Keratinocyte (primary cell): ENCODE results near the gene MUTYH. TPM values are rescaled to one million over a fixed set of nuclear protein-coding genes. Genes with fewer than 3 reads are reported as not detected.

Experiments
- DNase-seq: peaks from one replicate; pipeline ENCODE4 v3.0.0-alpha.2; 2011; ENCODE audit warnings: low read depth, missing footprints, low spot score
- FAIRE-seq: peaks from 2 replicates; lab custom pipeline; 2011; peaks lifted over from hg19 to GRCh38; lab: Jason Lieb, UNC
- H2AFZ ChIP-seq: 2 replicates; pipeline ENCODE4 v1.6.0; 2012; ENCODE audit warnings: low read length, control low read depth, inconsistent platforms; ENCODE audit not compliant: control insufficient read depth
- H3K27ac ChIP-seq: 2 replicates; pipeline ENCODE4 v1.5.1; 2011; ENCODE audit warnings: low read length; ENCODE audit not compliant: control insufficient read depth, insufficient read depth
- H3K27me3 ChIP-seq: 3 replicates; pipeline ENCODE4 v1.6.0; 2011; ENCODE audit warnings: low read length; ENCODE audit not compliant: control insufficient read depth, insufficient read depth; ENCODE audit errors: extremely low read depth
- H3K36me3 ChIP-seq, 2 experiments: 2 replicates in 1 of 2; 3 replicates in 1 of 2; pipeline ENCODE4 v1.5.1; 2011; ENCODE audit warnings: low read length in 2 of 2, mild to moderate bottlenecking in 1 of 2; ENCODE audit not compliant: control insufficient read depth in 2 of 2, insufficient read depth in 2 of 2; ENCODE audit errors: extremely low read depth in 1 of 2
- H3K4me1 ChIP-seq: 3 replicates; pipeline ENCODE4 v1.5.1; 2011; ENCODE audit warnings: low read length; ENCODE audit not compliant: control insufficient read depth, insufficient read depth; ENCODE audit errors: extremely low read depth
- H3K4me2 ChIP-seq: 3 replicates; pipeline ENCODE4 v1.6.0; 2011; ENCODE audit warnings: low read depth, low read length; ENCODE audit not compliant: control insufficient read depth, insufficient read depth; ENCODE audit errors: extremely low read depth
- H3K4me3 ChIP-seq, 3 experiments: fragments of 200-600 bp in 1 of 3; sonication (generic) in 1 of 3; 2 replicates in 2 of 3; 3 replicates in 1 of 3; pipeline ENCODE4 v1.5.1; 2011 to 2016; ENCODE audit warnings: low read length in 3 of 3, mild to moderate bottlenecking in 3 of 3, control low read depth in 2 of 3, inconsistent platforms in 1 of 3, low read depth in 1 of 3, mixed read lengths in 1 of 3, mixed run types in 1 of 3, moderate library complexity in 1 of 3; ENCODE audit not compliant: control insufficient read depth in 2 of 3, insufficient read depth in 2 of 3; ENCODE audit errors: extremely low read depth in 1 of 3
- H3K79me2 ChIP-seq: 2 replicates; pipeline ENCODE4 v1.6.0; 2012; ENCODE audit warnings: low read length; ENCODE audit not compliant: control insufficient read depth, insufficient read depth
- H3K9ac ChIP-seq: 3 replicates; pipeline ENCODE4 v1.6.0; 2011; ENCODE audit warnings: low read length; ENCODE audit not compliant: control insufficient read depth, insufficient read depth; ENCODE audit errors: extremely low read depth
- H3K9me1 ChIP-seq: 3 replicates; pipeline ENCODE4 v1.6.0; 2011; ENCODE audit warnings: low read length; ENCODE audit not compliant: control insufficient read depth, insufficient read depth; ENCODE audit errors: extremely low read depth
- H3K9me3 ChIP-seq: 2 replicates; pipeline ENCODE4 v1.5.1; 2012; ENCODE audit warnings: low read depth, low read length; ENCODE audit not compliant: control insufficient read depth
- H4K20me1 ChIP-seq: 3 replicates; pipeline ENCODE4 v1.6.0; 2011; ENCODE audit warnings: low read length; ENCODE audit not compliant: control insufficient read depth, insufficient read depth; ENCODE audit errors: extremely low read depth
- CTCF ChIP-seq, 3 experiments: IDR thresholded peaks in 1 of 3; conservative IDR thresholded peaks in 1 of 3; optimal IDR thresholded peaks in 1 of 3; 2 replicates in 2 of 3; 3 replicates in 1 of 3; pipeline versions ENCODE3 to v1.5.1; 2011; ENCODE audit warnings: low read length in 3 of 3, mild to moderate bottlenecking in 3 of 3, moderate library complexity in 2 of 3, control low read depth in 1 of 3, inconsistent platforms in 1 of 3; ENCODE audit not compliant: insufficient read depth in 2 of 3; ENCODE audit errors: extremely low read depth in 1 of 3
- EZH2 ChIP-seq: IDR thresholded peaks from one replicate; pipeline ENCODE4 v1.6.1; 2012; ENCODE audit warnings: inconsistent platforms, mild to moderate bottlenecking, low read length, moderate library complexity
- dilution Hi-C: fragments of 300-500 bp; cut with MboI; formaldehyde crosslinking; loops from one replicate; pipeline ENCODE4 v1.7.0; 2020; ENCODE audit warnings: low sequenced_read_pairs; ENCODE audit not compliant: extremely low pct_ligation_motif_present
- polyA plus RNA-seq, 5 experiments: library from polyadenylated mRNA; depleted of rRNA in 3 of 5; stranded (reverse) in 3 of 5; stranded (forward) in 1 of 5; unstranded in 1 of 5; fragments of >200 nt; gene quantifications; 1 replicate in 1 of 5; 2 replicates in 3 of 5; 3 replicates in 1 of 5; pipeline versions ENCODE4 v1.2.1 to v1.2.3, GENCODE V29; 2011 to 2012; ENCODE audit warnings: missing spikeins in 2 of 5, low read depth in 1 of 5, low replicate concordance in 1 of 5

MUTYH gene
- polyA plus RNA-seq, 1 donor (not counting 4 experiments of a cell fraction or from before 2014, with no cell fraction given): 10.0 TPM

- Histone ChIP-seq H3K9ac (peak within 1 kb of the TSS; percentile 50), H4K20me1 (no peaks in the 10 kb centered on the region), H3K4me3 (peak within 1 kb of the TSS; percentile 30 to 56 (median 49)), H3K27me3 (peaks cover 7% of the 10 kb centered on the region), H3K4me2 (peak within 1 kb of the TSS; percentile 87), H2AFZ (peak within 1 kb of the TSS; percentile 85), H3K27ac (no peak within 1 kb of the TSS), H3K9me1 (no peaks in the 10 kb centered on the region), H3K4me1 (peaks cover 11% of the 10 kb centered on the region), H3K36me3 (peaks cover 3 to 9% of the 10 kb centered on the region in 2 experiments), H3K9me3 (no peaks in the 10 kb centered on the region), H3K79me2 (no peaks in the 10 kb centered on the region)
- DNase-seq: no peak
- FAIRE-seq: no peak
- dilution Hi-C loops: no loop called here
- TF ChIP-seq CTCF (optimal IDR thresholded peaks at IDR 0.05 in 1 of 3, IDR thresholded peaks at IDR 0.05 in 1 of 3, conservative IDR thresholded peaks at IDR 0.05 in 1 of 3; ENCODE audit: extremely low read depth in 1 of 3, insufficient read depth in 2 of 3, low read length in 3 of 3): no peak
- peak; percentile 43 for TF ChIP-seq EZH2
These were observed 13.3 kb downstream of the MUTYH start, which contains the start of gene HPDL for GRCh38 chr1:45326627-45327623. HPDL (plus strand) TSS chr1:45326895; CDS start chr1:45327149, 254 bp downstream.

GRCh38 chr1:45325851-45326506 lies 14.3 kb downstream of the MUTYH start:
- peaks cover 0 to 9% of the 10 kb centered on the region in 2 experiments for H3K36me3 ChIP-seq
- peaks cover 11% of the 10 kb centered on the region for H3K4me1 ChIP-seq
- no peak overlapping the region for H3K4me3 ChIP-seq
- H3K27me3 ChIP-seq: peaks cover 7% of the 10 kb centered on the region
- no peak overlapping the region for H2AFZ ChIP-seq
- H3K79me2 ChIP-seq: no peaks in the 10 kb centered on the region
- H3K9me1 ChIP-seq: no peaks in the 10 kb centered on the region
- dilution Hi-C loops: no loop called here
- DNase-seq (no peak), FAIRE-seq (no peak)
- H3K27ac ChIP-seq: no peak overlapping the region
- H3K4me2 ChIP-seq: peak overlapping the region; percentile 87
- no peaks in the 10 kb centered on the region for H4K20me1 ChIP-seq
- TF ChIP-seq EZH2: no peak
- H3K9me3 ChIP-seq: no peaks in the 10 kb centered on the region
- no peak overlapping the region for H3K9ac ChIP-seq
